Subcutaneous abdominal adipose tissue (tissue), 5 donors: ENCODE results near the gene ARL15.

Source experiments
- H3K27ac ChIP-seq: one replicate; pipeline ENCODE4 v1.7.0; 2013; ENCODE audit warnings: low read depth, mild to moderate bottlenecking, inconsistent platforms, low read length, moderate library complexity
- H3K27me3 ChIP-seq, 5 donors: one replicate each; pipeline ENCODE4 v1.7.0; 2013; ENCODE audit warnings: low read length in 5 of 5, inconsistent platforms in 1 of 5; ENCODE audit not compliant: control insufficient read depth in 5 of 5, insufficient read depth in 4 of 5
- H3K36me3 ChIP-seq, 5 donors: one replicate each; pipeline ENCODE4 v1.7.0; 2013; ENCODE audit warnings: low read length in 5 of 5; ENCODE audit not compliant: control insufficient read depth in 5 of 5, insufficient read depth in 5 of 5
- H3K4me1 ChIP-seq, 5 donors: one replicate each; pipeline ENCODE4 v1.7.0; 2013; ENCODE audit warnings: low read length in 5 of 5, mild to moderate bottlenecking in 3 of 5, moderate library complexity in 1 of 5; ENCODE audit not compliant: control insufficient read depth in 5 of 5, insufficient read depth in 5 of 5
- H3K4me3 ChIP-seq, 5 donors: one replicate each; pipeline ENCODE4 v1.7.0; 2013; ENCODE audit warnings: low read length in 5 of 5, low read depth in 1 of 5
- H3K9ac ChIP-seq, 5 donors: one replicate each; pipeline ENCODE4 v1.7.0; 2013; ENCODE audit warnings: low read length in 5 of 5, mild to moderate bottlenecking in 4 of 5, moderate library complexity in 3 of 5
- H3K9me3 ChIP-seq, 5 donors: one replicate each; pipeline ENCODE4 v1.7.0; 2013; ENCODE audit warnings: low read length in 5 of 5; ENCODE audit not compliant: control insufficient read depth in 5 of 5
- donor health status: healthy.
- donor health status: healthy.
- donor health status: healthy.
- donor health status: healthy.
- donor health status: healthy.

ARL15 gene

GRCh38 chr5:53948598-53948997, 361.8 kb downstream of the ARL15 start:
- Histone ChIP-seq H3K4me3 (no peak overlapping the region), H3K4me1 (no peaks in the 10 kb centered on the region), H3K27ac (no peak overlapping the region), H3K36me3 (no peaks in the 10 kb centered on the region), H3K9ac (no peak overlapping the region), H3K9me3 (no peaks in the 10 kb centered on the region), H3K27me3 (no peaks in the 10 kb centered on the region)

DNA sequence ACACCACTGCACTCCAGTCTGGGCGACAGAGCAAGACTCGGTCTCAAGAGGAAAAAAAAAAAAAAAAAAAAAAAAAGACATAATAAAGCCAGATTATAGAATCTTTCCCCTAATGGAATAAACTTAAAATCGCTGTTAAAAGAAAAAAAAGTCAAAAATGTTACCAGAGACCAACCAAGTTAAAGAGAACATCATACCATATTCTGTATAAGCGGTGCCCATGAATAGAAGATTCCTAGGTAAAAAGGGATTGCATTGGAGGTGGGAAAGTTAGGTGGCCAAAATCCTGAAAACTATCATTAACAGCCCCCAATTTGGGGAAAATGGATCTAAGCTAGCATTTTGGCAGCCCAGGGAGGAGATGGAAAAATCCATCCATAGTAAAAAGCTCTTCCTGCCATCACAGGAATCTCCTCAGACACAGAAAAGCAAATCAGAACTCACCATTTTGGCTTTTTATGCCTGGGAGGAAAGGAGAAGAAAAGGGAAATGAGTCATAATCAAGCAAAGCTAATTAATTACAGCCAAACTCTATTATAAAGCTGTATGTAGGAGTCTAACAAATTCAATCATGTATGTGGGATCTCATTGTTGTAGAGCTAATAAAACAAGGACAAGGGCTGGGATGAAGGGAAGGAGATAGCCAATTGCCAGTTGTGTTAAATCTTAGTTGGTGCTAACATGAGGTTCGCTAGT, 363.8 kb downstream of the ARL15 start:
- H3K4me1 ChIP-seq: peaks cover 0 to 9% (median 0%) of the 10 kb centered on the region in 5 donors
- H3K27me3 ChIP-seq: no peaks in the 10 kb centered on the region
- H3K4me3 ChIP-seq: no peak overlapping the region
- no peak overlapping the region for H3K9ac ChIP-seq
- H3K9me3 ChIP-seq: no peaks in the 10 kb centered on the region
- H3K27ac ChIP-seq: no peak overlapping the region
- H3K36me3 ChIP-seq: no peaks in the 10 kb centered on the region

GRCh38 chr5:53944981-53945380, 365.4 kb downstream of the ARL15 start:
- Histone ChIP-seq H3K4me1 (peaks cover 0 to 9% (median 0%) of the 10 kb centered on the region in 5 donors), H3K27me3 (no peaks in the 10 kb centered on the region), H3K27ac (no peak overlapping the region), H3K9me3 (no peaks in the 10 kb centered on the region), H3K9ac (no peak overlapping the region), H3K4me3 (no peak overlapping the region), H3K36me3 (no peaks in the 10 kb centered on the region)

- H3K4me1 ChIP-seq: peaks cover 0 to 9% (median 0%) of the 10 kb centered on the region in 5 donors
- no peaks in the 10 kb centered on the region for H3K9me3 ChIP-seq
Observed at GRCh38 chr5:53943938-53944337, 366.4 kb downstream of the ARL15 start.

DNA sequence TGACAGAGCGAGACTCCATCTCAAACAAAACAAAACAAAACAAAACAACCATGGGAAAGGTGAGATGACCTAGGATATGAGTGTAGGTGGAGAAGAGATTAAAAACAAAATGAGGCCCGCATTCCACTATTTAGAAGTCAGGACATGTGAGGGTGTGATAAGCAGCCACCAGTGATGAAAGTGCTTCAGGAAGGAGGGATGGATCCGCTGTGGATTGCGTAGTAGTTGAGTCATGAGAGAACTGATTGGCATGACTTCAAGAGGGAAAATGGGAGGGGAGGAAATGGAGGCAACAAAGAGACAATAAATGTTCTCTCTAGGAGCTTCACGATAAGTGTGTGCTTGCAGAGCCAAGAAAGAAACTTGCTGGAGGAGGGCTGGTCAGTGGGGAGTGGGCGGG, 367.6 kb downstream of the ARL15 start:
- no peak overlapping the region for H3K27ac ChIP-seq
- no peak overlapping the region for H3K9ac ChIP-seq

More at GRCh38 chr5:53943938-53944337, 366.4 kb downstream of the ARL15 start:
- Histone ChIP-seq H3K27me3 (no peaks in the 10 kb centered on the region), H3K27ac (no peak overlapping the region), H3K4me3 (no peak overlapping the region), H3K9ac (no peak overlapping the region), H3K36me3 (no peaks in the 10 kb centered on the region)

DNA sequence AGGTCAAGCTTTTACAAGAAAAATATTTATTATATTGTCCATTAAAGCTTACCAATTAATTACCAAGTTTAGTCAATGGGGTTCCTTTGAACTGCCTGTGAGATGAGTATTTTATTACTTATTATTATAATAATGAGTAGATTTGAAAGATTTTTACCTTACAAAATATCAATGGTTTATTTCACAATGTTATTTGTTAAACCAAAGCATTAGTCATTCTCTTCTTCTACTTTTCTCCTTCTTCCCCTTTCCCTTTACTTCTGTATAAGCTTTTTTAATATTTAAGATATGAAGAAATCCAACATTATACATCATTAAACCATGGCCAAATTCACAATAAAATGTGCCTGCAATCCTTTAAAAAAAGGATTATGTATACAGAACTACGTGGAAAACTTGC, 369.5 kb downstream of the ARL15 start:
- peaks cover 6 to 26% (median 16%) of the 10 kb centered on the region in 5 donors for H3K4me1 ChIP-seq
- H3K9ac ChIP-seq: no peak overlapping the region

More for the DNA sequence above, 367.6 kb downstream of the ARL15 start:
- no peaks in the 10 kb centered on the region for H3K27me3 ChIP-seq
- H3K4me1 ChIP-seq: peaks cover 0 to 9% (median 0%) of the 10 kb centered on the region in 5 donors
- H3K36me3 ChIP-seq: no peaks in the 10 kb centered on the region
- H3K9me3 ChIP-seq: no peaks in the 10 kb centered on the region
- no peak overlapping the region for H3K4me3 ChIP-seq

DNA sequence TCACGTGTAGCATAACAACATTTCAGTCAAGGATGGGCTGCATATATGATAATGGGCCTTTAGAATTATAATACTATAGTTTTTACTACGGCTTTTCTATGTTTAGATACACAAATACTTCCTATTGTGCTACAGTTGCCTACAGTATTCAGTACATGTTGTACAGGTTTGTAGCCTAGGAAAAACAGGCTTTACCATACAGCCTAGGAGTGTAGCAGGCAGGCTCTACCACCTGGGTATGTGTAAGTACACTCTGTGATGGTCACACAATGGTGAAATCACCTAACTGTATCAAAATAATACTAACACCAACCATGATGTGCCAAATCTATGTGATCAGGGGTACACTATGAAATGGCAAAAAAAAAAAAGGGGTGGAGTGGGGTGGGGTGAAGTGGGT, 372.9 kb downstream of the ARL15 start:
- Histone ChIP-seq H3K9me3 (no peaks in the 10 kb centered on the region), H3K27ac (no peak overlapping the region)

More for the DNA sequence above, 369.5 kb downstream of the ARL15 start:
- Histone ChIP-seq H3K27me3 (no peaks in the 10 kb centered on the region), H3K27ac (no peak overlapping the region), H3K9me3 (no peaks in the 10 kb centered on the region), H3K4me3 (no peak overlapping the region), H3K36me3 (no peaks in the 10 kb centered on the region)

DNA sequence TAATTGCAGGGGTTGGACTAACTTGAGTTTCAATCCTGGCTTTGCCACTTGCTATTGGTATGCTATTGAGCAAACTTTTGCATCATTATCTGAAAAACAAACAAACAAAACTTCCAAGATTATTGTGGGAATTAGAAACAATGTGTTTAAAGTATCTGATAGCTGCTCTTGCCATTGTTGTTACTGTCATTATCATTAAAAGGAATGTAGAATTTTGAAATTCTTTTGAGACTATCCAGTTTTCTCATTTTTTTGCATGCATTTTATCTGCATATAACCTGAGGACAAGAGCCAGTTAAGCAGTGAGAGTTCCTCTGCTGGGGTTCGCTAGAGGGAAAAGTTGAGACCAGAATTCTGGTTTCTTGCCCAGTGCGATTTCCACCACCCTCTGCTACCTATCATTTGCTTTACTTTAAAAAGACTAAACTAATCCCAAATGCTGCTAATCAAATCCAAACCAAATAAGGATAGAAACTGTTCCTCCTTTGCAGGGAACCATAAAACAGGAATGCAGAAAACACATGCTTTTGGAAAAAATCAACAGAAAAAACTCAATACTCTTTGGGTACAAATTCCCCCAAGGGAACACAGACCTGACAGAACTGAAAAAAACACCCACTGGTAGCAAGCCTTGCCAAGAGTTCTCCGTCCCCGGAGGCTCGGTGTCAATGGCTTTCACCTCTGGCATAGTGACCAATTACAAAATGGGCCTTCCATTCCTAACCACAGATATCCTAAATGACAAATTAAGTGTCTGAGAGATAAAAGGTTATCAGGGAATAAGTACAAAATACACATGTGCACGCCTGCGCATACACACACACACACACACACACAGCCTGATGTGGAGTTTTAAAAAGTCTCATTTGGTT, 373.7 kb downstream of the ARL15 start:
- peaks cover 6 to 29% (median 24%) of the 10 kb centered on the region in 5 donors for H3K4me1 ChIP-seq
- H3K4me3 ChIP-seq: no peak overlapping the region
- no peaks in the 10 kb centered on the region for H3K27me3 ChIP-seq
- no peaks in the 10 kb centered on the region for H3K9me3 ChIP-seq
- H3K27ac ChIP-seq: peak overlapping the region; percentile 29
- H3K36me3 ChIP-seq: no peaks in the 10 kb centered on the region
- no peak overlapping the region for H3K9ac ChIP-seq

More for the DNA sequence above, 372.9 kb downstream of the ARL15 start:
- H3K9ac ChIP-seq: no peak overlapping the region
- H3K36me3 ChIP-seq: no peaks in the 10 kb centered on the region
- H3K4me1 ChIP-seq: peaks cover 6 to 22% (median 19%) of the 10 kb centered on the region in 5 donors
- H3K27me3 ChIP-seq: no peaks in the 10 kb centered on the region
- no peak overlapping the region for H3K4me3 ChIP-seq

DNA sequence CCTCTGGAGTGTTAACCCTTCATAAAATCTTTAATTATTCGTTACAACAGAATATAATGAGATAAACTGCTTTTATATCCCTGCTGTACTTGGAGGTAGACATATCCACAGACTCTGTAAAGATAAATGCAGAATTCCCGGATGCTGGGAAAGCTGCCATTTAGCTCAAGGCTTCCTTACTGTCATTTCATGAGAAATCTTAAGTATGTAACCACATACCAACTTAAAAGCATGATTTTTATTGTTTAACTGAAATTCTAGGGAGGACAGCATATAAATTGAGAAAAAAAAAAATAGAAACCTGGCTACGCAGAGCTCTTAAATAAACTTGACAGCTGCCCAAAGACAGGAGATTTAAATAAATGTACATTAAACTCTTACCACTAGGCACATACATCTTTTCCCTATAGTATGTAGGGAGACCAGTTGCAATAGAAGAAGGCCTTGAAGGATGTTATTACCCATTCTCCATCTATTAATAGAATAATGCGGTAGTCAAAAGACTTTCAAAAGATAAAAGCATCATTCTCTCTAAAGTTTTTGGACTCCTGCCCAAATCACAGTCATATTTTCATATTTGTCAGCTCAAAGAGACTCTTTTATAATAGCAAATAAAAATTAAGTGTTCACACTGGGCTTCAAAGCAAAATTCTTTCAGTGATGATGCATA, 376.1 kb downstream of the ARL15 start:
- Histone ChIP-seq H3K9ac (no peak overlapping the region), H3K9me3 (no peaks in the 10 kb centered on the region), H3K27me3 (no peaks in the 10 kb centered on the region), H3K4me3 (no peak overlapping the region), H3K36me3 (no peaks in the 10 kb centered on the region), H3K27ac (no peak overlapping the region), H3K4me1 (peaks cover 6 to 29% (median 24%) of the 10 kb centered on the region in 5 donors)
